Activated CD4-positive, CD25-positive, alpha-beta regulatory T cell treated with anti-CD3 and anti-CD28 coated beads, Interleukin-2, amount 50 U/mL, for 24 hours (primary cell): ENCODE data around the gene STK10.
"Not testable (repeated sequence)": the region's sequence is repeated elsewhere in the genome, so short reads cannot be mapped to it uniquely, and the experiment has no call there.

Source experiments
- ATAC-seq, 2 donors: fragments of 150-1000 bp; cut with Tn5 transposase; one replicate each; pipeline ENCODE4 v1.10.0; 2021; ENCODE audit warnings: mild to moderate bottlenecking in 1 of 2, moderate library complexity in 1 of 2

STK10 gene

GRCh38 chr5:172051643-172052339, 136.2 kb downstream of the STK10 start:
- ATAC-seq: no peak

- ATAC-seq: no peak
Observed at GRCh38 chr5:172050080-172050479, 137.9 kb downstream of the STK10 start.

- no peak for ATAC-seq
Observed at GRCh38 chr5:172049226-172049796, 138.7 kb downstream of the STK10 start.

DNA sequence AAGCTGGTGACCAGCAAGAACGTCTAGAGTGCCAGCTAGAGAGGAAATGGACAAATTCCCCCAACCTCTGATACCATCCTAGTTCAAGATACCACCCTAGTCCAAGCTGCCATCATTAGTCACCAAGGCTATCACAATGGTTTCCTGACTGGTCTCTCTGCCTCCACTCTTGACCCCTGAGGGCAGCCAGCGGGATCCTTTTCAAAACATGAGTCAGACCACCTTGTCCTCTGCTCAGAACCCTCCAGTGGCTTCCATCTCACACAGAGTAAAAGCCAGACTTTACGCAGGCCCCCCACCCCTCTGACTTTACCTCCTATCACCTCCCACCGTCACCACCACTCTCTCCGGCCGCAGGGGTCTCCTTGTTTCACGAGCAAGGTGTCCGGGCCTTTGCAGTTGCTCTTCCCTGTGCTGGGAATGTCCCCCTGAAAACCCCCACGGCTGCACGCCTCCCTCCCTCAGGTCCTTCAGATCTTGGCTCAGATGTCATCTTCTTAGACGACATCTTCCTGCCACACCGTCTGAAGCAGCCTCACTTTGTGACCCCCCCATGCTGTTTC, 139.4 kb downstream of the STK10 start:
- ATAC-seq: no peak

DNA sequence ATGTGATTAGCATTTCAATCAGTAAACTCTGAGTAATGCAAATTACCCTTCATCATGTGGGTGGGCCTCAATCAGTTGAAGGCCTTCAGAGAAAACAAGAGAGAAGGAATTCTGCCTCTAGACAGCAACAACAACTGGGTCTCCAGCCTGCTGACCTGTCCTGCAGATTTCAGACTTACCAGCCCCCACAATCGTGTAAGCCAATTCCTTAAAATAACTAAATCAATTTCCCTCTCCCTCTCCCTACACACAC, 139.9 kb downstream of the STK10 start:
- no peak for ATAC-seq

GRCh38 chr5:172046593-172046992, 141.4 kb downstream of the STK10 start:
- ATAC-seq: no peak

DNA sequence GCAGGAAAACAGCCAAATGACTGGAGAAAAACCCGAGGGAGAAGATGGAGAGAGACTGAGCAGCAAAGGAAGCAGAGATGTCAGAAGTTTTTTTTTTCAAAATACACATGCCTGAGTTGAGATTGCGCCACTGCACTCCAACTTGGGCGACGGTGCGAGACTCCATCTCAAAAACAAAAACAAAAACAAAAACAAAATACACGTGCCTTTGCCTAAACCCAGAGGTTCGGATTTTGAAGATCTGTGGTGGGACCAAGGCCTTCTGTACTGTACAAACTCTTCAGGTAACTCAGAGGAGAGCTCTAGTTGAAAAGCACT, 142.8 kb downstream of the STK10 start:
- no peak for ATAC-seq

DNA sequence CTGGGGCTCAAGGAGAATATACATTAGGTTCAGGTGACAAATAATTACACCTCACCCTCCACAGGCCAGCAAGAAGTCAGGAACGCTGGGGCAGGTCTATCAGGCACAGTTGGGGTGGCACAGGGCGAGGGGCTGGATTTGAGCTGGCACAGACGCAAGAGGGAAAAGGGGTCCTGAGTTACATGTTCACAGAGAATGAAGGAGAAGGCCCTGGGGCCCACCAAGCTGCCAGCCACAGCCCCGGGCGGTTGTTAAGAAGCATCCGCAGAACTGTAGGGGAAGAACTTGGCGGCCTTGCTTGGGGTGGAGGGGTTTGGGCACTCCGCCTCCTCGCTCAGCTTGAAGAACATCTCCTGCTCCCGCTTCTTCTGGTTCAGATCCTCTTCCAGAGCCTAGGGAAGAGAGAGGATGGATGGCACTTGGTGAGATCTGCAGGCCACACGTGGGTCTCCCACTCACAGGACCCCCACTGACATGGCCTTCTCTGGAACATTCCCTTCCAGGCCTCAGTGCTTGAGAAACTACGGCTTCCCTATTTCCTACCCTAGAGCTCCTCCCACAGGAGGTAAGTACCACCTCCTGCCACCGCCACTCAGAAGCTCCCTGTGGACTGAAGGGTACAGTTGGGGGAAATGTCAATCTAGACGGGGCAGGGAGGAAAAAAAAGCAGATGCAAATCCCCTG, 143.3 kb downstream of the STK10 start:
- no peak for ATAC-seq

- no peak for ATAC-seq
Observed at GRCh38 chr5:172043865-172044264, 144.2 kb downstream of the STK10 start.

- no peak for ATAC-seq
Observed at GRCh38 chr5:172042183-172042582, 145.8 kb downstream of the STK10 start.

DNA sequence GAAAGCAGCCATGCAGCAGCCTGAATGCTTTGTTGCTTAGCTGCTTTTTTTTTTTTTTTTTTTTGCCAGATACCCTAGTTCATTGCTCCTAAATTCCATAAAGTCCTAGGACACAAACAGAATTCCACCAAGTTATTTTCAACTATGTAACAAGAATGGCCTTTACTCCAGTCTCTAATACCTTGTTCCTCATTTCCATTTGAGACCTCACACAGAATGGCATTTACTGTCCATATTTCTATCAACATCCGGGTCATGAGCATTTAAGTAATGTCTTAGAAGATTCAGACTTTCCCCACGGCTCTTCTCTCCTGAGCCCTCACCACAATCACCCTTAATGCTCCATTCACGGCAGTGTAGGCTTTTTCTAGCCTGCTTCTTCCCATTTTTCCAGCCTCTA, 149.9 kb downstream of the STK10 start:
- no peak for ATAC-seq

DNA sequence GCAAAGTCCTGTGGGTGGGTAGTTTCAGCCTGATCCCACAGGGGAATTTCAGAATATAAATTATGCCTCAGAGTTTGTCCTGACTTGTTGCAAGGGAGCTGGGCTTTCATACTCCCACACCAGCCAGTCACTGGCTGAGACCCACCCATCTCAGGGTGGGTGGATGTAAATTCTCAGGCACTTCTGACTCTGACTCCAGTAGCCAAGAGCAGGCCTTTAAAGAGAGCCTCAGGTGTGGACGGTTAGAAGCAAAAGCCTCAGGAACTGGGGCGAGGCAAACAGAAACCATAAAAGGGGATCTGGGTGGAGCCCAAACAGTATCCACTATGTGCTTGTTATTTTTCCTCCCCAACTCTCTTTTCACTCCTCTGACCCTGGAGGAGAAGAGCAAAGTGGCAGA, 153.0 kb downstream of the STK10 start:
- ATAC-seq: no peak

DNA sequence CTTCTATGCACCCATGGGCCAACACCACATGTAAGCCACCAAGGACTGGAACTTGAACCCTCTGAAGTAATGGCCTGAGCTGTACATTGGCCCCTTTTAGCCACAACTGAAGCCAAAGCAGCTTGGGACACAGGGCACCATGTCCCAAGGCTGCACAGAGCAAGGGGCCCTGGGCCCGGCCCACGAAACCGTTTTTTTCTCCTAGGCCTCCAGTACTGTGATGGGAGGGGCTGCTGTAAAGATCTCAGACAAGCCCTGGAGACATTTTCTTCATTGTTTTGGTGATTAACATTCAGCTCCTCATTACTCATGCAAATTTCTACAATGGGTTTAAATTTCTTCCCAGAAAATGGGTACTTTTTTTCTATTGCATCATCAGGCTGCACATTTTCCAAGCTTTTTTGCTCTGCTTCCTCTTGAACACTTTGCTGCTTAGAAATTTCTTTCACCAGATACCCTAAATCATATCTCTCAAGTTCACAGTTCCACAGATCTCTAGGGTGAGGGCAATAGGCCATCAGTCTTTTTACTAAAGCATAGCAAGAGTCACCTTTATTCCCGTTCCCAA, 156.0 kb downstream of the STK10 start:
- no peak for ATAC-seq

DNA sequence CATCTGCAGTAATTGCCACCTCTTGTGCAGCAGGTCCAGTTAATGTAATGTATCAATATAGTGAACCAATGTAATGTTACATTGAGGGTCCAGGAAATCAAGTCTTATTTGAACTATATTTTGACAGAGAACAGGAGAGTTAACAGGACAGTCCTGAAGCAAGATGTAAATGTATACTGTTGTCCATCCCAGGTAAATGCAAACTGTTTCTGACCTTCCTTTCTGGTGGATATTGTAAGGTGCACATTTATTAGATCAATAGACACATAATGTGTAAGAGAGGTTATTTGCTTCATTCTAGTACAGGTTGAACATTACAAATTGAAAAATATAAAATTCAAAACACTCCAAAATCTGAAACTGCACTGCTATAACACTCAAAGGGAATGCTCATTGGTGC, 158.1 kb downstream of the STK10 start:
- no peak for ATAC-seq

GRCh38 chr5:172028167-172028566, 159.9 kb downstream of the STK10 start:
- ATAC-seq: no peak

DNA sequence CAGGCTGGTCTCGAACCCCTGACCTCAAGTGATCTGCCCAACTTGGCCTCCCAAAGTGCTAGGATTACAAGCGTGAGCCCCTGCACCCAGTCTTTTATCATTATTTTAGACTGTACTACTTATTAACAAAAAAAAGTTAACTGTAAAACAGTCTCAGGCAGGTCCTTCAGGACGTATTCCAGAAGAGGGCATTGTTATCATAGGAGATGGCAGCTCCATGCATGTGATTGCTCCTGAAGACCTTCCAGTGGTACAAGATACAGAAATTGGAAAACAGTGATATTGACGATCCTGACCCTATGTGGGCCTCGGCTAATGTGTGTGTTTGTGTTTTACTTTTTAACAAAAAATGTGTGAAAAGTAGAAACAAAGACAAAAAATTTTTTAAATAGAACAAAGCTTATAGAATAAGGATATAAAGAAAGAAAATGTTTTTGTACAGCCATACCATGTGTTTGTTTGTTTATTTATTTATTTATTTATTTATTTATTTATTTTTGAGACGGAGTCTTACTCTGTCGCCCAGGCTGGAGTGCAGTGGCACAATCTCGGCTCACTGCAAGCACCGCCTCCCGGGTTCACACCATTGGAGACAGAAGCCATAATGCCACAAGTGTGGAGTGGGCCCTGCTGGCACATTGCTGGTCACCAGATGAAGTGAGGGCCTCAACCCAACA, 167.8 kb downstream of the STK10 start:
- ATAC-seq: not testable (repeated sequence)

GRCh38 chr5:172015346-172015745, 172.7 kb downstream of the STK10 start:
- no peak for ATAC-seq

- no peak for ATAC-seq
Observed at GRCh38 chr5:172010278-172010677, 177.7 kb downstream of the STK10 start.

DNA sequence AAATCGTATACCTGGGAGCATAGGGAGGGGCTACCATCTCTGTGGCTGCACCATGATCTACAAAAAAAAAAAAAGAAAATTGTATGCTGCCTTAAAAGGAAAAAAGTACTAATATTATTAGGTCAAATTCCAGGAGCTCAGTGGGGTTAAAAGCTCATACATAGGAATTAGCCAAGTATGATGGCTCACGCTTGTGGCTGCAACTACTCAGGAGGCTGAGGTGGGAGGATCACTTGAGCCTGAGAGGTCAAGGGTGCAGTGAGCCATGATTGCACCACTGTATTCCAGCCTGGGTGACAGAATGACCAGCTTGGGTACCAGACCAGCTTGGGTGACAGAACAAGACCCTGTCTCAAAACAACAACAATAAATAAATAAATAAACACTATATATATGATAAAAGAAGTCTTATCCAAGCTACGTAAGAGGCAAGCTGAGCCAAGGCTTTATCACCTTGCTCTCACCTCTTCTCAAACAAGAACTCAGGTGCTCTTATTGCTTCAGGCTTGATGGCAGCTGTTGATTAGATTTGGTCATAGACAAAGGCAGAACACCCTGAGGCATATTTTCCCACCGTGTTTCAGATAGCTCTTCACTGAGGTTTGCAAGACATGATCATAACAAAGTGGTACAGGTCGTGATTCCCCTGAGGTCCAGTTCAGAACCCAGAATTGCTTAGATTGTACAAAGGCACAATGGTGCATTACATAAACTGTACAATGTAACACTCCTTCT, 178.3 kb downstream of the STK10 start:
- no peak for ATAC-seq

GRCh38 chr5:172008689-172009141, 179.3 kb downstream of the STK10 start:
- ATAC-seq: no peak

- no peak for ATAC-seq
Observed at GRCh38 chr5:172008111-172008455, 179.9 kb downstream of the STK10 start.

- ATAC-seq: no peak
Observed at GRCh38 chr5:172007175-172008110, 180.6 kb downstream of the STK10 start.
